ENCODE data around the gene RFNG. TPM values are rescaled to one million over a fixed set of nuclear protein-coding genes. Genes with fewer than 3 reads are reported as not detected.

Gene RFNG
- total RNA-seq, 1 donor from 2014 or later = 43.4 TPM

- TF ChIP-seq CTCF (conservative IDR thresholded peaks at IDR 0.05) = no peak
- Mint-ChIP-seq H3K36me3 (peaks cover 5% of the 10 kb centered on the region), H3K9me3 (no peaks in the 10 kb centered on the region), H3K4me1 (ENCODE audit: unreplicated experiment) (no peaks in the 10 kb centered on the region), H3K27me3 (no peaks in the 10 kb centered on the region), H3K4me3 (peak overlapping the region; percentile 16), H3K27ac (no peak overlapping the region)
- no peak for DNase-seq (ENCODE audit: extremely low spot score, unreplicated experiment)
Observed at GRCh38 chr17:82047379-82047778, 4.2 kb downstream of the RFNG start.

- peaks cover 5% of the 10 kb centered on the region for H3K36me3 Mint-ChIP-seq
- no peak overlapping the region for H3K27ac Mint-ChIP-seq
- no peaks in the 10 kb centered on the region for H3K27me3 Mint-ChIP-seq
- no peak overlapping the region for H3K4me3 Mint-ChIP-seq
- DNase-seq (ENCODE audit: extremely low spot score, unreplicated experiment) = no peak
- no peaks in the 10 kb centered on the region for H3K9me3 Mint-ChIP-seq
- TF ChIP-seq CTCF (conservative IDR thresholded peaks at IDR 0.05) = no peak
- no peaks in the 10 kb centered on the region for H3K4me1 Mint-ChIP-seq (ENCODE audit: unreplicated experiment)
Observed at GRCh38 chr17:82046903-82047302, 4.7 kb downstream of the RFNG start.

GRCh38 chr17:82045936-82046484, 5.6 kb downstream of the RFNG start:
- Mint-ChIP-seq H3K9me3 (no peaks in the 10 kb centered on the region), H3K27ac (no peak overlapping the region), H3K27me3 (no peaks in the 10 kb centered on the region), H3K4me3 (no peak overlapping the region), H3K4me1 (ENCODE audit: unreplicated experiment) (peaks cover 4% of the 10 kb centered on the region), H3K36me3 (peaks cover 5% of the 10 kb centered on the region)
- no peak for DNase-seq (ENCODE audit: extremely low spot score, unreplicated experiment)
- no peak for TF ChIP-seq CTCF (conservative IDR thresholded peaks at IDR 0.05)

- Mint-ChIP-seq H3K4me3 (no peak overlapping the region), H3K27ac (no peak overlapping the region), H3K9me3 (no peaks in the 10 kb centered on the region), H3K4me1 (ENCODE audit: unreplicated experiment) (peaks cover 4% of the 10 kb centered on the region), H3K27me3 (no peaks in the 10 kb centered on the region), H3K36me3 (peaks cover 5% of the 10 kb centered on the region)
- TF ChIP-seq CTCF (conservative IDR thresholded peaks at IDR 0.05) = no peak
- no peak for DNase-seq (ENCODE audit: extremely low spot score, unreplicated experiment)
Observed at GRCh38 chr17:82043507-82043906, 8.1 kb downstream of the RFNG start.

GRCh38 chr17:82042649-82043048, 9.0 kb downstream of the RFNG start:
- Mint-ChIP-seq H3K4me3 (no peak overlapping the region), H3K36me3 (peaks cover 5% of the 10 kb centered on the region), H3K4me1 (ENCODE audit: unreplicated experiment) (peaks cover 9% of the 10 kb centered on the region), H3K27ac (peak overlapping the region; percentile 35), H3K9me3 (no peaks in the 10 kb centered on the region), H3K27me3 (no peaks in the 10 kb centered on the region)
- no peak for DNase-seq (ENCODE audit: extremely low spot score, unreplicated experiment)
- no peak for TF ChIP-seq CTCF (conservative IDR thresholded peaks at IDR 0.05)
